ENCODE data around the gene MCOLN1.

Gene MCOLN1

GRCh38 chr19:7522072-7522922 is at the start of gene MCOLN1:
TSS of gene MCOLN1 (plus strand) at chr19:7522624. CDS start at chr19:7522751, 127 bp downstream.
- peak; percentile 99 to 100 for DNase-seq

GRCh38 chr19:7475665-7476064 is 46.8 kb upstream of the MCOLN1 start:
- DNase-seq, result no peak

DNA sequence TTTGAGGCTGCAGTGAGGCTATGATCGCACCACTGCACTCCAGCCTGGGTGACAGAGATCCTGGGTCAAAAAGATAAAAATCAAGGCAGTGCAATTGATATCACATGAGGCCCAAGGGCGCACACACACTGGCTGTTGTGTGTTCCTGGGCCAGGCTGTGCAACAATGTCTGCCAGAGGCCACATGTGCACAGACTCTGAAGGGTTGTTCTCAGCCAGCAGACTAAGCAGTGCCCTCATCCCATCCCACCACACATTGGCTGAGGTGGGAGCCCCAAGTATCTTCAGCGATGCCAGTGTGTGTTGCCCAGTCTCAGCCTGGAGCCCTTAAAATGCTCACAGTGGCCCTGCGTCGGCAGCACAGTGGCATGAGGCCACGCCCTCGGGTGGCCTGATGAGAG is 46.2 kb upstream of the MCOLN1 start:
- DNase-seq, result no peak

DNA sequence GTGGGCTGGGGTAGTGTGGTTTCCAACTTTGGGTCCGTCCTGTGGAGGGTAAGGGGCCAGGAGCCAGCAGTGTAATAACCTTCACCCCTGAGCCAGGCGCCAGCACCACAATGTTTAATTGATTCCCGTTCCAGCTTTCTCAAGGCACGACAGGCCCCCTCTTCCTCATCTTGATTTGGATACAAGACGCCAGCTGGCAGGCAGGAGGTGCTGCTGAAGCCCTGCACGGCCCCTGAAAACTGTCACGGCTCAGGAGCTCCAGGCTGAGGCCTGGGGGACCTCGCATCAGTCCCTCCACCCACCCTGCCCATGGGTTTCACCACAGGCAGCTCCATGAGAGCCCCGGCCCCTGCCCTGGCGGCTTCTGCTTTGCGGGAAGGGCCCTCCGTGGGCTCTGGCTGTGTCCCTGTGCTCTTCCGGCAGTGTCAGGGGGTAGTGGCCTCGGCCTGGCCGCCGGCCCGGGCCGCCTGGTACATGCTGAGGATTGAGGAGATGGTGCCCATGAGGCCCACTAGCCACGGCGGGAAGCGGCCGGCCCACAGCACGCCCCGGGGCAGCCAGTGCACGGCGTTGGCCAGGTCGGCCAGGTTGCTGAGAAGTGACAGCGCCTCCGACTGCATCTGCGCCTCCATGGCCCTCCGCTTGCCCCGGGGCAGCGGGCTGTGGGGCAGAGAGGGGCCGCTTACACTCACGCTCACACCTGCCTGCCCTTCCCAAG is 45.5 kb upstream of the MCOLN1 start:
- no peak for DNase-seq

GRCh38 chr19:7477758-7478157 is 44.7 kb upstream of the MCOLN1 start:
- no peak for DNase-seq

DNA sequence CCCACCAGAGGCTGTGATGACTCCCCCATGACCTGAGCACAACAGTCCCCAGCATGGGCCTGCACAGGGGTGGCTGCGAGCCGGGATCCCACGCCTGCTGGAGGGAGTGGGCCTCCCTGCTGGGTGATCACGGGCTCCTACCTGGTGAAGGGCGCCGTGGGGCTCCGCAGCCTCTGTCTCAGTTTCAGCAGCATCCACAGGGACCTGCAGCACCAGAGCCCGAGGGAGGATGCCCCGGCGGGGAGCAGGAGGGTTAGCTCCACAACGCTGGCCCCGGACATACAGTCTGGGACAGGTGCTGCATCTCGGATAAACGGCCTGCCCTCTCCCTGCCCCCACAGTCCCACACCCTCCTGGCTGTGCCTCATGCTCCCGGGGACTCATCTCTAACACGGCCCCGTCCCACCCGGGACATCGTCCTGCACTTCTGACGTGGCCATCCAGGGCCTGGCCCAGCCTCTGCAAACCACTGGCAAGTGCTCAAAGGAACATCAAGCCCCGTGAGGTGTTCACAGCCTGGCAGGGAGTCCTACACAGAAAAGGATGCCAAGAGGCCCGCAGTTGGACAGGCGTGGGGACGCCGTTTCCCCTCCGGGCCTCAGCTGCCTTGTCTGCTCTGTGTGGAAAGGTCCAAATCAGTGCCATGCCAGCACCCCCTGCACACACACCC is 44.1 kb upstream of the MCOLN1 start:
- DNase-seq, result no peak

DNA sequence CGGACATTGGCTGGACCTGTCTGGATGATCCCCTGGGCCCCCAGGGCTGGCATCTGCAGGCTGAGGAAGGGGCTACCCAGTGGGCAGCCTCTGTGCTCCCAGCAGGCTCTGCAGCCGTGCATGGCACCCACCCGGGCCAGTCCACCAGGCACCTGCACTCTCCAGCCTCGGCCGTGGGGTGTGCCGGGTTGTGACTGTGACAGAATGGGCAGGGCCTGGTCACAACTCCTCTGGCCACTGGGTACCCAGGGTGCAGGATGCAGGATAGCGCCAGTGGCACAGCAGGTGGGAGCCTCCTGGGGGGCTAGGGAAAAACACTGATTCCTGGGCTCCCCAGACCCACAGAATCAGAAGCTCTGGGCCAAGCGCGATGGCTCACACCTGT is 43.6 kb upstream of the MCOLN1 start:
- no peak for DNase-seq

- DNase-seq, result no peak
These were observed 42.0 kb upstream of the MCOLN1 start for GRCh38 chr19:7480222-7480969.

DNA sequence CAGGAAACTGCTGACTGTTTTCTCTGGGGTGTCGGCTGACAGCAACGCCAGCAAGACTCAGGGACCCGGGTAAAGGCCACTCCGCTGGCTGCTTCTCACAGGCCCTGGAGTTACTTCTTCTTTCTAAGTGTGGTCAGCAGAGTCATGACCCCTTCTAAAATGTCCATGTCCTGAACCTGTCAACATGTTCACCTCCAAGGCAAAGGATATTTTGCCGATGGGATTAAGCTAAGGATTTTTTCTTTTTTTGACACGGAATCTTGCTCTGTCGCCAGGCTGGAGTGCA is 41.5 kb upstream of the MCOLN1 start:
- no peak for DNase-seq

DNA sequence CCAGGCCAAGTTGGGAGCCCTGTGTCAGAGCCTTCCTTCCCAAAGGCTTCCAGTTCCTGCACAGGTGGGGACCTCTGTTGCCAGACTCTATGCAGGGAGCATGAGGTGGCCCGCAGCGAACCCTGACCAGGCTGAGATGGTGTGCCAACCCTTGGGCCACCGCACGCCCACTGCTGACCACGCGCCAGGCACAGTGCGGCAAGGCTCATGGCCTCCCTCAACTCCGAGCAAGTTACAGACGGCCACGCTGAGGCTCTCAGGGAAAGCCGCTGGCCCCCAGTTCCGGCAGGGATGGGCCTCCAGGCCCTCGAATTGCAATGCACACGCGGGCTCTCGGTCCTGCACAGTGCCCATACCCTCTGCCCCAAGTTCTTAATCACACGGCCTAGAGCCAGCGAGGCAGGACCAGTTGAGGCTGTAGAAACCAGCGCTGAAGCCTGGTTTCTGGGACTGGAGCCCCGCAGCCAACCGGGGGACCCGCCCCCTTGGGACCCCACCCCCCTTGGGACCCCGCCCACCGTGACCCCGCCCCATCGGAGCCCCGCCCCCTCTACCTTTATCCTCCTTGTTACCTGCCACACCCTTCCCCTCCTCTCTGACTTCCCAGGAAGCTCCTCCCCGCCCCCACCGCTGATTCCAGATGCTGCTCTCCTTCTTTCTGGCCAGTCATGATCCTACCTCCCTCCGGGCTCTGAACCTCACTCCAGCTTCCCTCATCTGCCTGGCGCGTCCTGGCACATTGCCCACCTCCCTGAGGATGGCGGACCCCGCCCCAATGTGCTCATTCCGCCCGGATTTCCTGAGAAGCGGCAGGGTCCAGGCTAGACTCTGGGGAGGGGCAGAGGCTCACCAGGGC is 39.6 kb upstream of the MCOLN1 start:
- DNase-seq, result no peak

GRCh38 chr19:7483720-7484201 is 38.7 kb upstream of the MCOLN1 start:
- no peak for DNase-seq

DNA sequence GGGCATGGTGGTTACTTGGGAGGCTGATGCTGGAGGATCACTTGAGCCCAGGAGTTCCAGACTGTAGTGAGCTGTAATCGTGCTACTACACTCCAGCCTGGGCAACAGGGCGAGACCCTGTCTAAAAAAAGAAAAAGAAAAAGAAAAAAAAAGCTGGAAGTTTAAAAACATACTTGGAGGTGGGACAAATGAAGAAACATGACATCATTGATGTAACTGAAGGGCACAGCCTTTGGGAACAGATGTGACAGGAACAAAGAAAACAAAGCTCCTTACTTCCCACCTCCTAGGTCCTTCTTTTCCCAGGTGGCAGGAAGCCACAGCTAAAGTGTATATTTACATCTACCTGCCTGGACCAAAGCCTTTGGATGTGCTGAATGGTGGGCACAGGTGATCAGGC is 35.5 kb upstream of the MCOLN1 start:
- DNase-seq, result no peak

- DNase-seq, result peak; percentile 87 to 92
These were observed 33.6 kb upstream of the MCOLN1 start, which contains the start of gene PEX11G for GRCh38 chr19:7488736-7489353. TSS of gene PEX11G (minus strand) at chr19:7489035. CDS start at chr19:7489010, 25 bp downstream.

DNA sequence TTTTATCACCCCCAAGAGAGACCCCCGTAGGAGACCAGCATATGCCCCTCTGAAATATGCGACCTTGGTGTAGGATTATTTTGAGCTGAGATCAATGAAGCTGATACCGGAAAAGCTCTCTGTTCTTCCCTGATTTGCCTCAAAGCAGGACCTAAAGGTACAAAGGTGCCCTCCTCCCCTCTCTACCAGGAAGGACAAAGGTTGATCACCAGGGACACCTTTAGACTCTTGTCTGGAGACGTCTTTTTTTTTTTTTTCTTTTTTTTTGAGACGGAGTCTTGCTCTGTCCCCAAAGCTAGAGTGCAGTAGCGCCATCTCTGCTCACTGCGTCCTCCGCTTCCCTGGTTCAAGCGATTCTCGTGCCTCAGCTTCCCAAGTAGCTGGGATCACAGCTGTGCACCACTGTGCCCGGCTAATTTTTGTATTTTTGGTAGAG is 32.8 kb upstream of the MCOLN1 start:
- DNase-seq, result no peak

GRCh38 chr19:7492142-7492541 is 30.3 kb upstream of the MCOLN1 start:
- peak in 1 of 2 experiments; percentile 35 for DNase-seq

GRCh38 chr19:7492558-7492957 is 29.9 kb upstream of the MCOLN1 start:
- DNase-seq, result no peak

GRCh38 chr19:7494416-7495098 is 27.9 kb upstream of the MCOLN1 start:
- DNase-seq, result no peak

- no peak for DNase-seq
These were observed 25.1 kb upstream of the MCOLN1 start for GRCh38 chr19:7497292-7497691.

GRCh38 chr19:7500811-7501450 is 21.5 kb upstream of the MCOLN1 start:
- DNase-seq, result peak; percentile 51 to 57

GRCh38 chr19:7502552-7502951 is 19.9 kb upstream of the MCOLN1 start:
- DNase-seq, result no peak

Measured in stimulated activated CD4-positive, alpha-beta T cell treated with anti-CD3 and anti-CD28 coated beads, Interleukin-4, amount 100 ng/mL, for 4 hours (primary cell).